HG03045 (cell line): ENCODE data around the gene CACNA2D3.

ENCODE experiments used
- ATAC-seq: cut with Tn5 transposase; IDR thresholded peaks from one replicate; pipeline ENCODE4 v1.9.1; 2021; ENCODE audit warnings: mild to moderate bottlenecking, moderate library complexity; ENCODE audit not compliant: unreplicated experiment

CACNA2D3 gene

GRCh38 chr3:54939557-54940300 lies 817.4 kb downstream of the CACNA2D3 start:
- ATAC-seq, result no peak

DNA sequence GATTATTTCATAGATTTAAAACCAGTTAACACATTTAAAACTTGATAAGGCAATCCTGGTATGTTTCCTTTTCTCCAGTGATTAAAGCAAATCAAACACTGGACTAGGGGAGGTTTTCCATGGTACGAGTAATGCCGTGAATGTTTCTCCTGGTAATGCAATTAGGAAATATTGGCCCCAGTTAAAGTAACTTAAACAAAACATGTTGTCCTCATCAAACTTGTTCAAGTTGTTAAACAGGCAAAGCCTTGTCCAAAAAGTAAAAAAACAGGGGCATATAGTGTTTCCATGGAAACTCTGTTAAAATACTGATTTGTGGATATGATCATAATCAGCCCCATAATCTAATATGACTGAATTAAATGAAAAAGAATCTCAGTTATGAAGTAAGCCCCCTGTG lies 818.6 kb downstream of the CACNA2D3 start:
- no peak for ATAC-seq

GRCh38 chr3:54941690-54942362 lies 819.5 kb downstream of the CACNA2D3 start:
- no peak for ATAC-seq

GRCh38 chr3:54949491-54950044 lies 827.2 kb downstream of the CACNA2D3 start:
- no peak for ATAC-seq

- no peak for ATAC-seq
Observed at GRCh38 chr3:54950391-54951003, 828.1 kb downstream of the CACNA2D3 start.

DNA sequence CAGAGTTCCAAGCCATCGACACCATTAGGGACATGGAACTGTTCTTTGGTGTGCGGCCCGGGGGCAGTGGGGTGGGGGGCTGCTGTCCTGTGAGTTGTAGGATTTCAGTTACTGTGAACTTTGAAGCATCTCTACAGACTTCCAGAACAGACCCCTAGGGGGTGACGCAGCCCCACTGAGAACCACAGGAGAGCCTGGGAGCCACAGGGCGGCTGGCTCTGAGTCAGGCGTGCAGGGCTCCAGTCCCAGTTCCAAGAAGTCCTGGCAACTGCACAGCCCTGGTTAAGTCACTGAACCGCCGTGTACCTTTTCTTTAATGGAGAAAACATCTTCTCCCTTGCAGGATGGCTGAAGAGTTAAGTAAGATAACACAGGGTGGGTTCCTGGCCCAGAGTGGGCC lies 829.1 kb downstream of the CACNA2D3 start:
- no peak for ATAC-seq

DNA sequence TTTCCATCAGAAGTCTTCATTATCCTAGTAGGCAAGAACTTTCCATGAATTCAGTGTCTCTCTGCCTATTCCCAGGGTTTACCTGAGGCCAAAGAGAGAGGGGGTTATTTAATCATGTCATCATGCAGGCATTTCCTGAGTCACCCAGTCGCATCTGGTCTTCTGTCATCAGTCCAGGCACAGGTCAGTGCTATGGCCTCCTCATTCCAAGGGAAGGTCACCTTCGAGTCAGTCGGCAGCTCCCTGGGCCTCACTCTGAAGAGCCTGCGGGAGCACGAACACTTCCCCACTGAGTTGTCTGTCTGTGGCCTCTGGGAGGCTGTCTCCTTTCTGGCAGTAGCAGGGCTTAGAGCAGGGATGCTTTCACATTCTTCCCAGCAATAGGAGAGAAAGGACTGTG lies 831.7 kb downstream of the CACNA2D3 start:
- no peak for ATAC-seq

GRCh38 chr3:54954521-54954920 lies 832.2 kb downstream of the CACNA2D3 start:
- no peak for ATAC-seq

- no peak for ATAC-seq
Observed at GRCh38 chr3:54955496-54955895, 833.1 kb downstream of the CACNA2D3 start.

- no peak for ATAC-seq
Observed at GRCh38 chr3:54955941-54956340, 833.6 kb downstream of the CACNA2D3 start.

DNA sequence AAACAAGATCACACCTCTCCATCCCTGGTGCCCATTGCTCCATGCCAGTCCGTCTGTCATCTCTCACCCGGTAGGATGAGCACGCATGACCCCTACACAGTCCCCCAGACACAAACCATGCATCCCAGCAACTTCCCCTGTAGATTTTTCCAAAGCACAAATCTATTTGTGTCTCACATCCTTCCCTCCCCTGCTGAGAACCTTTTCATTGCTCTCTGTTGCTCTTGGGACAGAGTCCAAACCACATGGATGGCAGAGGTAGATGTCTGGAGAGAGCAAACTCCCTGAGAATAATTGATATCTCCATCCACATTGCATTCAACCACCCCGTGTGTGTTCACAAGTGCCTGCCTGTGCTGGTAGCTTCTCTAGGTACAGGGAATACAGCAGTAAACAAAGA lies 835.4 kb downstream of the CACNA2D3 start:
- no peak for ATAC-seq

- ATAC-seq, result no peak
Observed at GRCh38 chr3:54960082-54960481, 837.7 kb downstream of the CACNA2D3 start.

DNA sequence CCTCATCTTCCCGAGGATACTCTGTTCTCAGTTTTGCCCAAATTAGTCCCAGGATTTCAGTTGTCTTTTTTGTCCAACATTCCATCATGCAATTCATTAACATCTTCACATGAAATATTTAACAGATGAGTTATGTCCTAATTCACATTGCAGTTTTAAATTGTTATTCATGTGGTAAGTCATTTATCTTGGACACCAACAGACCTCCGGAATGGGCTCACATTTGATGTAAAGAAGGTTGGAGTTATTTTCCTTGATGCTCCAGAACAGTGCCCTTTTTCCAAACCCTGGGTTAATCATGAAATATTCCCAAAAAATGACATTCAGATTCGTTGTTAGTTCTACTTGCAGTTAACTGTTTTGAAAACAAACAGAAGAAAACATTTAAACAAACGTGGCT lies 838.3 kb downstream of the CACNA2D3 start:
- ATAC-seq, result no peak

DNA sequence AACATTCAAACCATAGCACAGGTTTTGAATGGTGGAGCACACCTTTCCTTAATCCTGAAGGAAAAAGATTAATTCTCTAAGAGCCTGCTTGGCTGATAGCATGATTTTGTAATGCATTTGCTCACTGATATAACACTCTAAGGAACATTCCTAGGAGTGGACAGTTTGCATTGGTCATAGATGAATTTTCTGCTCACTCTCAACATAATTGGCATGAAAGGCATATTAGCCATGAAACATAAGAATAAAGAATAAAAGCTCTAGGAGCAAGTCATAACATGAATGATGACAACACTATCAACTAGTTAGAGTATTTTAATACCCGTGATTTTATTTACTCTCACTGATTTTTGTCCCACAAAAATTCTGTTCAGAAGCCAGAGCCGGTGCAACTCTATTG lies 839.8 kb downstream of the CACNA2D3 start:
- no peak for ATAC-seq

- ATAC-seq, result no peak
Observed at GRCh38 chr3:54963641-54964040, 841.3 kb downstream of the CACNA2D3 start.

- no peak for ATAC-seq
Observed at GRCh38 chr3:54964081-54964480, 841.7 kb downstream of the CACNA2D3 start.

GRCh38 chr3:54965746-54966145 lies 843.4 kb downstream of the CACNA2D3 start:
- no peak for ATAC-seq

DNA sequence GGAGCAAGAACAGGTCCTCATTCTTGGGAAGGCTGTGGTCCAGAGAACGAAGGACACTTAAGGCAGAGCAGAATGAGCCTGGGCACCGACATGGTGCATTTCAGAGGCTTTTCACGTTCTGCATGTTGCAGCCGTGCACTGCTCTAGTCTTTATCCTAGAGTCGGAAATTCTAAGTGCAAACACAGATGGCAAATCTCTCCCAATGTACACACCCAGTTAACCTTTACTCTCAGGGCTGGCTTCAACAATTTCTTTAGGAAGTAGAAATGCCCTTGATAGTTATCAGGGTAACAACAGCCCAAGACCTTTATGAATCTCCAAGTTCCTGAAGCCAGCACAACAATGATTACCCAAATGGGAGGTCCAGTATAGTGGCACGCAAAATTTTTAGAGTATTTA lies 844.6 kb downstream of the CACNA2D3 start:
- no peak for ATAC-seq

- ATAC-seq, result no peak
Observed at GRCh38 chr3:54967731-54968161, 845.4 kb downstream of the CACNA2D3 start.

- ATAC-seq, result no peak
Observed at GRCh38 chr3:54968546-54969172, 846.3 kb downstream of the CACNA2D3 start.

DNA sequence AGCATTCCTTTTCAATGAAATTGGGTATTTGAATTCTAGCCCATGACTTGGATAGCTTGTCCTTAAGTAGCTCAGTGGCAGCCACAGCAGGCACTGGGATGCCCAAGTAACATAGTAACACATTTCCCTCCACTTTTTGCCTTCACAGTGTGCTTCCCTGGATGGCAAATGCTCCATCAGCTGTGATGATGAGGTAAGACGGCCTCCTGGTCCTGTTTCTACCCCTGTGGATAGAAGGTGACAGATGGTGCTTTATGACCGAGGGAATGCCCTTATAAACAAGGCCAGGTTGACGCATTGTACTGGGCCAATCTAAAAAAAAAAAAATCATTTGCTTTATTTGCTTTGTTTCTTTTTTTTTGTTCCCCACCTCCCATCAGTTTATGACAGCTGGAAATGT lies 847.3 kb downstream of the CACNA2D3 start:
- no peak for ATAC-seq
